ENCODE measurements around the gene ELFN1. TPM values are rescaled to one million over a fixed set of nuclear protein-coding genes. Genes with fewer than 3 reads are reported as not detected.

Gene ELFN1
- total and polyA plus RNA-seq, 10 of the 15 experiments (the other 5 are each of a cell fraction or from before 2014, with no cell fraction given) = 0.04 TPM; not detected in 9

- intact Hi-C loops (cut with micrococcal nuclease; ENCODE audit: unreplicated experiment) = no loop called here
- POLR2A ChIA-PET = no interaction called here
- Histone ChIP-seq H3K79me2 (ENCODE audit: control insufficient read depth, insufficient read depth, low read length) (no peaks in the 10 kb centered on the region), H3K27ac (ENCODE audit: control insufficient read depth, insufficient read depth) (no peak overlapping the region), H3K27me3 (replicated peaks in 1 of 2; ENCODE audit: control insufficient read depth in 2 of 2, insufficient read depth in 2 of 2, low read length in 1 of 2) (no peaks in the 10 kb centered on the region), H3K4me1 (ENCODE audit: control insufficient read depth, insufficient read depth, low read length) (no peaks in the 10 kb centered on the region), H3K4me2 (ENCODE audit: control insufficient read depth, insufficient read depth) (no peak overlapping the region), H4K20me1 (ENCODE audit: control insufficient read depth, insufficient read depth) (no peaks in the 10 kb centered on the region), H3K9me3 (replicated peaks; ENCODE audit: control insufficient read depth, insufficient read depth, low read length) (no peaks in the 10 kb centered on the region; the same call in 2 of the 3 replicates), H2AFZ (ENCODE audit: control insufficient read depth, low read depth, low read length) (no peak overlapping the region), H3K36me3 (ENCODE audit: control insufficient read depth in 2 of 2, insufficient read depth in 2 of 2, low read length in 1 of 2) (no peaks in the 10 kb centered on the region), H3K4me3 (no peak overlapping the region), H3K9ac (ENCODE audit: control insufficient read depth, insufficient read depth, low read length) (no peak overlapping the region)
- FAIRE-seq (no peak), ATAC-seq (no peak), DNase-seq (ENCODE audit: low read depth, low spot score) (no peak)
- SMC1A ChIA-PET (ENCODE audit: uncharacterized antibody, unreplicated experiment) = no interaction called here
- CTCF ChIA-PET = no interaction called here
- BruUV-seq (replicated peaks) = no TSS peak
- 68% methylated on average over 23 of the region's 23 CpGs for WGBS (ENCODE audit: insufficient coverage, insufficient replicate concordance, low lambda C conversion rate, missing lambda C conversion rate)
- RAD21 ChIA-PET (ENCODE audit: unreplicated experiment) = no interaction called here
- TF ChIP-seq CREM (IDR thresholded peaks at IDR 0.05; ENCODE audit: low read depth) (no peak), SMAD1 (IDR thresholded peaks at IDR 0.05; ENCODE audit: low read depth, partially characterized antibody) (no peak), SRF (IDR thresholded peaks at IDR 0.05; ENCODE audit: low read depth in 2 of 2, low read length in 2 of 2) (no peak), MTA2 (IDR thresholded peaks at IDR 0.05; ENCODE audit: low read depth) (no peak), SMAD5 (IDR thresholded peaks at IDR 0.05; ENCODE audit: low read depth) (no peak), PAX8 (IDR thresholded peaks at IDR 0.05) (no peak), BCLAF1 (IDR thresholded peaks at IDR 0.05) (no peak), BRCA1 (IDR thresholded peaks at IDR 0.05; ENCODE audit: low read depth, low read length) (no peak), HDGF (IDR thresholded peaks at IDR 0.05) (no peak), ATF3 (IDR thresholded peaks at IDR 0.05; ENCODE audit: borderline replicate concordance, extremely low read depth, low read depth, low read length) (no peak), POLR2A (IDR thresholded peaks at IDR 0.05; ENCODE audit: low read depth, low read length) (no peak), MEF2B (IDR thresholded peaks at IDR 0.05; ENCODE audit: partially characterized antibody, poor library complexity, severe bottlenecking) (no peak), WRNIP1 (IDR thresholded peaks at IDR 0.05; ENCODE audit: borderline replicate concordance, low read depth, low read length) (no peak)
- TF ChIP-seq, protein P1, sequence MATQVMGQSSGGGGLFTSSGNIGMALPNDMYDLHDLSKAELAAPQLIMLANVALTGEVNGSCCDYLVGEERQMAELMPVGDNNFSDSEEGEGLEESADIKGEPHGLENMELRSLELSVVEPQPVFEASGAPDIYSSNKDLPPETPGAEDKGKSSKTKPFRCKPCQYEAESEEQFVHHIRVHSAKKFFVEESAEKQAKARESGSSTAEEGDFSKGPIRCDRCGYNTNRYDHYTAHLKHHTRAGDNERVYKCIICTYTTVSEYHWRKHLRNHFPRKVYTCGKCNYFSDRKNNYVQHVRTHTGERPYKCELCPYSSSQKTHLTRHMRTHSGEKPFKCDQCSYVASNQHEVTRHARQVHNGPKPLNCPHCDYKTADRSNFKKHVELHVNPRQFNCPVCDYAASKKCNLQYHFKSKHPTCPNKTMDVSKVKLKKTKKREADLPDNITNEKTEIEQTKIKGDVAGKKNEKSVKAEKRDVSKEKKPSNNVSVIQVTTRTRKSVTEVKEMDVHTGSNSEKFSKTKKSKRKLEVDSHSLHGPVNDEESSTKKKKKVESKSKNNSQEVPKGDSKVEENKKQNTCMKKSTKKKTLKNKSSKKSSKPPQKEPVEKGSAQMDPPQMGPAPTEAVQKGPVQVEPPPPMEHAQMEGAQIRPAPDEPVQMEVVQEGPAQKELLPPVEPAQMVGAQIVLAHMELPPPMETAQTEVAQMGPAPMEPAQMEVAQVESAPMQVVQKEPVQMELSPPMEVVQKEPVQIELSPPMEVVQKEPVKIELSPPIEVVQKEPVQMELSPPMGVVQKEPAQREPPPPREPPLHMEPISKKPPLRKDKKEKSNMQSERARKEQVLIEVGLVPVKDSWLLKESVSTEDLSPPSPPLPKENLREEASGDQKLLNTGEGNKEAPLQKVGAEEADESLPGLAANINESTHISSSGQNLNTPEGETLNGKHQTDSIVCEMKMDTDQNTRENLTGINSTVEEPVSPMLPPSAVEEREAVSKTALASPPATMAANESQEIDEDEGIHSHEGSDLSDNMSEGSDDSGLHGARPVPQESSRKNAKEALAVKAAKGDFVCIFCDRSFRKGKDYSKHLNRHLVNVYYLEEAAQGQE (IDR thresholded peaks at IDR 0.05; ENCODE audit: low read depth, low read length) = no peak
- TF ChIP-seq, protein P2, sequence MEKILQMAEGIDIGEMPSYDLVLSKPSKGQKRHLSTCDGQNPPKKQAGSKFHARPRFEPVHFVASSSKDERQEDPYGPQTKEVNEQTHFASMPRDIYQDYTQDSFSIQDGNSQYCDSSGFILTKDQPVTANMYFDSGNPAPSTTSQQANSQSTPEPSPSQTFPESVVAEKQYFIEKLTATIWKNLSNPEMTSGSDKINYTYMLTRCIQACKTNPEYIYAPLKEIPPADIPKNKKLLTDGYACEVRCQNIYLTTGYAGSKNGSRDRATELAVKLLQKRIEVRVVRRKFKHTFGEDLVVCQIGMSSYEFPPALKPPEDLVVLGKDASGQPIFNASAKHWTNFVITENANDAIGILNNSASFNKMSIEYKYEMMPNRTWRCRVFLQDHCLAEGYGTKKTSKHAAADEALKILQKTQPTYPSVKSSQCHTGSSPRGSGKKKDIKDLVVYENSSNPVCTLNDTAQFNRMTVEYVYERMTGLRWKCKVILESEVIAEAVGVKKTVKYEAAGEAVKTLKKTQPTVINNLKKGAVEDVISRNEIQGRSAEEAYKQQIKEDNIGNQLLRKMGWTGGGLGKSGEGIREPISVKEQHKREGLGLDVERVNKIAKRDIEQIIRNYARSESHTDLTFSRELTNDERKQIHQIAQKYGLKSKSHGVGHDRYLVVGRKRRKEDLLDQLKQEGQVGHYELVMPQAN (conservative IDR thresholded peaks at IDR 0.05) = no peak
- in situ Hi-C loops (cut with MboI) = no loop called here
These were observed 6.5 kb downstream of the ELFN1 start for GRCh38 chr7:1676550-1677078.

Data from GM12878 (cell line).